Lower leg skin (tissue), 4 donors: ENCODE measurements around the gene PHF21A. TPM values are rescaled to one million over a fixed set of nuclear protein-coding genes. Genes with fewer than 3 reads are reported as not detected.

Experiments
- DNase-seq, 2 donors: peaks; one replicate each; pipeline ENCODE4 v3.0.0-alpha.2; 2019; ENCODE audit warnings: low spot score in 2 of 2
- H3K4me3 ChIP-seq: fragments of 200-600 bp; sonication (generic); 2 replicates; pipeline ENCODE4 v1.5.1; 2017; ENCODE audit warnings: mild to moderate bottlenecking, low read depth; ENCODE audit not compliant: poor library complexity, severe bottlenecking
- POLR2A ChIP-seq, 2 donors: fragments of 450-650 bp; IDR thresholded peaks; one replicate each; pipeline ENCODE4 v1.6.1; 2016 to 2017; ENCODE audit warnings: antibody characterized with exemption in 2 of 2, mild to moderate bottlenecking in 1 of 2, moderate library complexity in 1 of 2
- WGBS, 2 donors: methylation state at CpG; one replicate each; pipeline ENCODE4 v1.1.5; 2018; 5-methylcytosine and 5-hydroxymethylcytosine counted together
- intact Hi-C: fragments of 100-400 bp; cut with DNase I; formaldehyde crosslinking; loops from one replicate; pipeline ENCODE4 v1.15.0; 2023; ENCODE audit warnings: low total_unique reads
- total RNA-seq, 4 donors: library from RNA; depleted of rRNA; stranded (reverse); fragments of >200 nt; gene quantifications; one replicate each; pipeline ENCODE4 v1.1.0, GENCODE V29; 2016
- TF ChIP-seq, protein P1 (sequence below), 3 donors: fragments of 450-650 bp; IDR thresholded peaks; one replicate each; pipeline ENCODE4 v1.5.1; 2016; ENCODE audit warnings: antibody characterized with exemption in 3 of 3, mild to moderate bottlenecking in 3 of 3, moderate library complexity in 2 of 3

PHF21A gene
- total RNA-seq, 4 donors from 2014 or later, result 16.4 to 52.4 (median 31.5) TPM

GRCh38 chr11:45894555-45895247, 226.6 kb downstream of the PHF21A start:
- 75 to 83% methylated on average over 6 of the region's 6 CpGs for WGBS, 2 donors

DNA sequence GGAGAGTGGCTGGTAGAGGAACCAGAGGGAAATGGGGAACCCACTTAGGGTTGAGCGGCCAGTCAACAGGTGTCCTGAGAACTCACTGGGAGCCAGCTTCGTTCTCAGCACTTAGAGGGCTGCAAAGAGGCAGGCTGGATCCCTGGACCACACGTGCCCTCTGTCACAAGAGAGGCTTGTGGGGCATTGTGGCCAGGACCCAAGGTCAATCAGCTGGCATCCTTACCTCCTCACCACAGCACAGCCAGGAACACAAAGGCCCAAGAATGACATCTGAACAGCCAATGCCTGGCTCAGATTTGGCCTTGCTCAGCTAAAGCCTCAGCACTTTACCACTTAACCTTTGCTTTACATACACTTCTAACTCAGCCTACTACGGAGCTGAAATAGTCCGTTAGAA, 228.4 kb downstream of the PHF21A start:
- no peak for DNase-seq
- intact Hi-C loops, result no loop called here
- no peak overlapping the region for H3K4me3 ChIP-seq
- WGBS, 2 donors, result 85 to 87% methylated on average over 5 of the region's 5 CpGs
- TF ChIP-seq, protein P1, sequence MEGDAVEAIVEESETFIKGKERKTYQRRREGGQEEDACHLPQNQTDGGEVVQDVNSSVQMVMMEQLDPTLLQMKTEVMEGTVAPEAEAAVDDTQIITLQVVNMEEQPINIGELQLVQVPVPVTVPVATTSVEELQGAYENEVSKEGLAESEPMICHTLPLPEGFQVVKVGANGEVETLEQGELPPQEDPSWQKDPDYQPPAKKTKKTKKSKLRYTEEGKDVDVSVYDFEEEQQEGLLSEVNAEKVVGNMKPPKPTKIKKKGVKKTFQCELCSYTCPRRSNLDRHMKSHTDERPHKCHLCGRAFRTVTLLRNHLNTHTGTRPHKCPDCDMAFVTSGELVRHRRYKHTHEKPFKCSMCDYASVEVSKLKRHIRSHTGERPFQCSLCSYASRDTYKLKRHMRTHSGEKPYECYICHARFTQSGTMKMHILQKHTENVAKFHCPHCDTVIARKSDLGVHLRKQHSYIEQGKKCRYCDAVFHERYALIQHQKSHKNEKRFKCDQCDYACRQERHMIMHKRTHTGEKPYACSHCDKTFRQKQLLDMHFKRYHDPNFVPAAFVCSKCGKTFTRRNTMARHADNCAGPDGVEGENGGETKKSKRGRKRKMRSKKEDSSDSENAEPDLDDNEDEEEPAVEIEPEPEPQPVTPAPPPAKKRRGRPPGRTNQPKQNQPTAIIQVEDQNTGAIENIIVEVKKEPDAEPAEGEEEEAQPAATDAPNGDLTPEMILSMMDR (IDR thresholded peaks at IDR 0.05), result no peak
- no peak for TF ChIP-seq POLR2A (IDR thresholded peaks at IDR 0.05)

More at GRCh38 chr11:45894555-45895247, 226.6 kb downstream of the PHF21A start:
- H3K4me3 ChIP-seq, result no peak overlapping the region
- intact Hi-C loops, result no loop called here
- no peak for TF ChIP-seq POLR2A (IDR thresholded peaks at IDR 0.05)
- TF ChIP-seq, protein P1 (IDR thresholded peaks at IDR 0.05), result no peak
- DNase-seq, result no peak

DNA sequence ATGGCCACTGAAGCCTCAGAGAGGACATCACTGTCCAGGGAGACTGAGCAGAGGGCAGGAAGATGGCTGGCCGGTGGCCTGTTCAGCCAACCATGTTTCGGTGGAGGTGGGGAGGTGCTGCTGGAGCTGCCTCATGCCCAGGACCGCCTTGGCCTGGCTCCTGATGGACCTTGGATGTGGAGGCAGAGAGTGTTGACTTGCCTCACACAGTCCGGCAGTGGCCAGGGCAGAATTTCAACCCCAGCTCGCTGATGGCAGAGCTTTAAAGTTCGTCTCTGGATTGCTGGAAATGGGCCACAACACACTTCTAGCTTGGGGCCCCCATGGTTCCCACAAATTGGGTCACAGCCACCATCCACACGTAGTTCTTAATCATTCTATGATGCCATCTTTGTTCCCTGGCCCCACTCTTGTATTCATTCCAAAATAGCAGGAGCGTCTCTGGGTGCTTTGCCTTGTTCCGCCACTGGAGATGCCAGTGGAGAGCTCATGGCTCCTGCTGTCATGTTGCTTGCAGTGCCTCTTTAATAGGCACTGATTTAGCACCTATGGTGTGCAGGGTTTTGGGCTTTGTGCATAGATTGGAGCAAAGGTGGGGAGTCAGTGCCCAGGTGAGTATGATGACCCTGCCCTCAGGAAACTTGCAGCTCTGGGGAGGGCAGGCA, 230.2 kb downstream of the PHF21A start:
- no peak overlapping the region for H3K4me3 ChIP-seq
- TF ChIP-seq POLR2A (IDR thresholded peaks at IDR 0.05), result no peak
- TF ChIP-seq, protein P1 (IDR thresholded peaks at IDR 0.05), result no peak
- no peak for DNase-seq
- whole genome bisulfite sequencing, 2 donors, result 75 to 78% methylated on average over 9 of the region's 9 CpGs
- intact Hi-C loops, result no loop called here

- intact Hi-C loops, result no loop called here
- 78 to 79% methylated on average over 9 of the region's 9 CpGs for WGBS, 2 donors
- DNase-seq, result no peak
- no peak for TF ChIP-seq POLR2A (IDR thresholded peaks at IDR 0.05)
- TF ChIP-seq, protein P1 (IDR thresholded peaks at IDR 0.05), result no peak
- no peak overlapping the region for H3K4me3 ChIP-seq
Measured at GRCh38 chr11:45889966-45890365, 231.3 kb downstream of the PHF21A start.

DNA sequence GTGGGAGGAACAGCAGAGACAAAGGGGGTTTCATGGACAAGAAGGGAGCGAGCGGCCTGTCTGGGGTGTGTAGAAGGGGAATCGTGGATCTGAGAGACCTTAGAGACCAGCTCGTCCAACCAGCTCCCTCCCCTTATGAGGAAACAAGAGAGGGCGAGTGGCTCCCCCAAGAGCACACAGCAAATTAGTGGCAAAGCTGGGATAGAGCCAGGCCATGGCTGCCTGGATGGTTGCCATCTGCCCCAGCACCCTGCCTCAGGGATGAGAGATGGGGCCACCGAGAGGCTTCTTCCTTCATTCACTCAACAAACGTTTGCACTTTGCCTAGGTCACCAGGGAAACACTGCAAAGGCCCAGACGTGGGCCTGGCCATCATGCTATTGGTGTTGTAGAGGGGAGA, 231.7 kb downstream of the PHF21A start:
- TF ChIP-seq, protein P1 (IDR thresholded peaks at IDR 0.05), result no peak
- no peak for TF ChIP-seq POLR2A (IDR thresholded peaks at IDR 0.05)
- no peak for DNase-seq
- intact Hi-C loops, result no loop called here
- no peak overlapping the region for H3K4me3 ChIP-seq
- 81 to 84% methylated on average over 8 of the region's 8 CpGs for WGBS, 2 donors
